Stimulated activated CD8-positive, alpha-beta memory T cell treated with anti-CD3 and anti-CD28 coated beads, Interleukin-15, amount 100 ng/mL, for 24 hours (primary cell): Measurements from ENCODE around the gene LCMT2.
"Not testable (repeated sequence)": the region's sequence is repeated elsewhere in the genome, so short reads cannot be mapped to it uniquely, and the experiment has no call there.

ENCODE experiments used
- DNase-seq: peaks from one replicate; pipeline ENCODE4 v3.0.0-alpha.2; 2020; ENCODE audit warnings: low read depth

LCMT2 gene

GRCh38 chr15:43316016-43316970, 14.1 kb downstream of the LCMT2 start:
- no peak for DNase-seq

GRCh38 chr15:43314171-43314570, 16.2 kb downstream of the LCMT2 start:
- no peak for DNase-seq

GRCh38 chr15:43312378-43312777, 18.0 kb downstream of the LCMT2 start:
- DNase-seq: no peak

GRCh38 chr15:43302205-43302817, 28.1 kb downstream of the LCMT2 start, which contains the start of gene TGM7:
TSS of gene TGM7 (minus strand) at chr15:43302255.
- no peak for DNase-seq

GRCh38 chr15:43299884-43300283, 30.5 kb downstream of the LCMT2 start:
- DNase-seq: no peak

GRCh38 chr15:43299411-43299810, 31.0 kb downstream of the LCMT2 start:
- no peak for DNase-seq

- no peak for DNase-seq
Measured at GRCh38 chr15:43294091-43294706, 36.2 kb downstream of the LCMT2 start.

- no peak for DNase-seq
Measured at GRCh38 chr15:43293432-43293831, 36.9 kb downstream of the LCMT2 start.

- DNase-seq: no peak
Measured at GRCh38 chr15:43292375-43293078, 37.8 kb downstream of the LCMT2 start.

GRCh38 chr15:43289656-43290055, 40.7 kb downstream of the LCMT2 start:
- not testable (repeated sequence) for DNase-seq

GRCh38 chr15:43287254-43287653, 43.1 kb downstream of the LCMT2 start:
- DNase-seq: no peak

- DNase-seq: no peak
Measured at GRCh38 chr15:43286074-43286473, 44.3 kb downstream of the LCMT2 start.

GRCh38 chr15:43285609-43286037, 44.8 kb downstream of the LCMT2 start:
- peak; percentile 13 for DNase-seq

- no peak for DNase-seq
Measured at GRCh38 chr15:43283526-43283925, 46.8 kb downstream of the LCMT2 start.

GRCh38 chr15:43281926-43282602, 48.3 kb downstream of the LCMT2 start:
- no peak for DNase-seq

GRCh38 chr15:43280996-43281395, 49.4 kb downstream of the LCMT2 start:
- DNase-seq: no peak

- no peak for DNase-seq
Measured at GRCh38 chr15:43279496-43279895, 50.9 kb downstream of the LCMT2 start.

- no peak for DNase-seq
Measured at GRCh38 chr15:43278869-43279268, 51.5 kb downstream of the LCMT2 start.

GRCh38 chr15:43277901-43278300, 52.5 kb downstream of the LCMT2 start:
- DNase-seq: no peak

GRCh38 chr15:43277231-43277823, 53.0 kb downstream of the LCMT2 start:
- no peak for DNase-seq

- no peak for DNase-seq
Measured at GRCh38 chr15:43276563-43277200, 53.7 kb downstream of the LCMT2 start.
